ENCODE results near the gene AATF. TPM values are rescaled to one million over a fixed set of nuclear protein-coding genes. Genes with fewer than 3 reads are reported as not detected.

AATF gene
- total RNA-seq, 1 experiment from 2014 or later, result 79.9 TPM

GRCh38 chr17:36941265-36942010, 7.3 kb upstream of the AATF start:
- no peak for DNase-seq (ENCODE audit: low spot score)

GRCh38 chr17:36942019-36942599, 6.6 kb upstream of the AATF start:
- DNase-seq (ENCODE audit: low spot score), result no peak

- DNase-seq (ENCODE audit: low spot score), result no peak
These were observed 6.1 kb upstream of the AATF start for GRCh38 chr17:36942631-36943125.

DNA sequence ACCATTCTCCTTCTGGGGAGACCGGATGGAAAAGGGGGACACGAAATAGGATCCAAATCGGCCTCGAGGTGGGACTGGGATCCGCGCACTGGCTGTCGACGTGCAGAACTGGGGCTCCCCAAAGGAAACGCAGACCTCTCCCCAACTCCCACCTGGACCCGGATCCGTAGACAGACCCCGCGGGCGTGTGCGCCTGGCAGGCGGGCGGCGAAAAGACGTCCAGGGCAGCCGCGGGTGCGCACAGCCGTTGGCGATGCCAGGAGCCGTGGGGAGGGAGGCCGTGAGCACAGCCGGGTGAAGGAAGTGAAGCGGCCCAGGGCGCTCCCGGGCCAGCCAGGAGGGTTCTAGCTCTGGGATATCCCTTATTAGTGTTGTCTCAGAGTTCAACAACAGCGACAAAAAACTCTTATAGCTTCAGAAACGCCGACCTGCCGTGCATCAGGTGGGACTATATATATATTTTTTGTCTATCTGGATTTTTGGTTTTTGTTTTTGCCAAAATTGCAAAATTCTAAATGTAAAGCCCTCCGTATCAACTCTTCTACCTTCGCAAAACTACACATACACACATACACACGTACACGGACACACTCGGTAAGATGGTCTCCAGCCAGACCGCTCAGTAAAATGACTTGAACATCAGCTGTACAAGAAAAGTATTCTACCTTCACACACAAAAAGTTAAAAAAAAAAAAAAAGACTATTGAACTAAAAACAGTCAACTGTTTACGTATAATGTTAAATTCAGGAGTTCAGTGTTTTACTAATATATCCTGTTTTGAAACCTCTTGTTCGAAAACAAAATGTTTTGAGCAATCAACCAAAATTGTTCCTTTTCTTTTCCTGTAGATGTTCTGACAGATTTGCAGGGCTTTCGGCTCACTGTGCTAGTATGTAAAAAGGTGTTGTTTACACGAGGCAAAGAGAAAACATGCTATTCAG, 5.2 kb upstream of the AATF start:
- DNase-seq (ENCODE audit: low spot score), result no peak

DNA sequence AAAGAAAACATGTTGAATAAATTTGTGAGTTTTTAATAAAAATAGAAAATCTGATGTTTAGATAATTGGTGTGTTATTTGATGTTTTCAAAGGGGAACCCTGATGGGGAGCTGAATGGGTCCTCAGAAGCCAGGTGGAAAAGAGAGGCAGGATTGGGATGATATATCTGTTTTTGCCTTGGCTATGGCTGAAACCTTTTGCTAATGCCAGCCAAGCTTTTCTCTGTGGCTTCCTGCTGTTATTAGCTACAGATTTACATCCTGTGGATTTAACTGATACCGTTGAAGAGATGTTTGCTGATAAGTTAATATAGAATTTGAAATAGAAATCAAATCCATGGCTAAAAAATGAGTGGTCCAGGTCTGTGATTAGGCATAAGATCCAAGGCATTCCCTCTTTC, 4.2 kb upstream of the AATF start:
- DNase-seq (ENCODE audit: low spot score), result no peak

GRCh38 chr17:36945140-36945539, 3.6 kb upstream of the AATF start:
- no peak for DNase-seq (ENCODE audit: low spot score)

DNA sequence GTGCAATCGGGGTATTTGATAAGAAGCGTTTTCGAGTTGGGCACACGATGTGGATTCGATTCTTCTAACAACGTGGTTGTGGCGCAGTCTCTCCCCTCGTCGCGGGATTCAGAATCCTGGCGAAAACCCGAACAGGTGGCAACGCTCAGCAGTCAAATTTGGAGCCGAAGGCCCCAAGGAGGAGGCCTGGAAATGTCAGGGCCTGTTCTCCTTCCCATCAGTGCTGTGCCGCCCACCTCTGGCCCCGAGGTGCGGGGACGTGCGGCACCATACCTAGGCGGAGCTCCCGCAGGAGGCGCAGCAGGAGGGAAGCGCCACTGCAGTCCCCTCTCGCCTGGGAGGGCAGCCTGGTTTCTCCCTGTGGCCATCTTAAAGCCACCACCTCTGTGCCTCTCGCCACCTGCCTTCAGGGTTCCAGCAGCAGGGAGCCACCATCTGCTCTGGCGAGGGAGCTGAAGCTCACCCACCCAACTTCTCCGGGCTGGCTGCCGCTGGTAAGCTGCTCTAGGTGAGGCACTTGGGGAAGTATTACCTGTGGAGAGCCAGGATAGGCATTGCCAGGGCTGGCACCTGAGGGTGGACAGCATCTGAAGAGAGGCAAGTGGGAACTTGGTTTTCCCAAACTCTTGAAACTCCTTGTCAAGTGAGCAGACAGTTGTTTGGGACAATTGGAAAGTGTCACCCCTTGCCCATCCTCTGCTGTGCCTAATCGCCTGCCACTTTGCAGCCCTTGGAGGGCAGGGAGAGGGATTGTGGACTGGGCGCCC, 2.6 kb upstream of the AATF start:
- DNase-seq (ENCODE audit: low spot score), result no peak

GRCh38 chr17:36946726-36947091, 2.0 kb upstream of the AATF start:
- DNase-seq (ENCODE audit: low spot score), result no peak

GRCh38 chr17:36947922-36948716, 635 bp upstream of the AATF start:
- peak; percentile 21 for DNase-seq (ENCODE audit: low spot score)

DNA sequence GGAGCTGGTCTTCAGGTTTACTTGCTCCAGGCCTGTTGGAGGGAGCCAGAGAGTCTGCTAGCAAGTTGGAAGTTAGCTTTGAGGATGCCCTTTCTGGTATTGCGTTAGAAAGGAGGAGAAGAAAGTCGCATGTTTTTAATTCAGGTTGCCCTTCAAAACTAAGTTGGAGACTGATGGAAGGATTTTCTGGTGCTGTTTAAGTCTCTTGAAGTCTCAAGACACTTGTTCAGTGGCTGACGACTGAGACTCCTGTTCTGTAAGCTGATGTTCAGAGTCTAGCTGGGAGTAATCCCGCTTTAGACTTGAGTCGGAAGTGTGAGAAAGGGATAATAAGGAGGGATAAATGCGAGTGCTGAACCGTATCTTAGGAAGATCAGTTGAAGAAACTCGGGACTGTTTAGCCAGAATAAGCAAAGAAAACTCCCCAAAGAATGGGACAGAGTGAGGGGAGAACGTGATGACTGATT, 740 bp downstream of the AATF start:
- peak; percentile 45 for DNase-seq (ENCODE audit: low spot score)

- DNase-seq (ENCODE audit: low spot score), result no peak
These were observed 1.3 kb downstream of the AATF start for GRCh38 chr17:36950027-36950426.

GRCh38 chr17:36951084-36951789, 2.5 kb downstream of the AATF start:
- no peak for DNase-seq (ENCODE audit: low spot score)

DNA sequence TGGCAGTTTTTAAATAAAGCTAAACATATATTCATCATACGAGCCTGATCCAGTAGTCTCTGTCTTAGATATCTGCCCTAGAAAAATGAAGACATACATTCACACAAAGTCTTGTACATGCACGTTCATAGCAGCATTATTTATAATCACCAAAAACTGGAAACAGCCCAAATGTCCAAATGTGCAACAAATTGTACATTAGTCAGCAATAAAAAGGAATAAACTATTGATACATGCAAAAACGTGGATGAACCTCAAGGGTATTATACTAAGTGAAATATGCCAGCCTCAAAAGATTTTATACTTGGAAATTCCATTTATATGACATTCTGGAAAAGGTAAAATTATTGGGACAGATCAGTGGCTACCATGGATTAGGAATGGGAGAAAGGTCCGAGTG, 22.8 kb downstream of the AATF start:
- DNase-seq (ENCODE audit: low spot score), result no peak

DNA sequence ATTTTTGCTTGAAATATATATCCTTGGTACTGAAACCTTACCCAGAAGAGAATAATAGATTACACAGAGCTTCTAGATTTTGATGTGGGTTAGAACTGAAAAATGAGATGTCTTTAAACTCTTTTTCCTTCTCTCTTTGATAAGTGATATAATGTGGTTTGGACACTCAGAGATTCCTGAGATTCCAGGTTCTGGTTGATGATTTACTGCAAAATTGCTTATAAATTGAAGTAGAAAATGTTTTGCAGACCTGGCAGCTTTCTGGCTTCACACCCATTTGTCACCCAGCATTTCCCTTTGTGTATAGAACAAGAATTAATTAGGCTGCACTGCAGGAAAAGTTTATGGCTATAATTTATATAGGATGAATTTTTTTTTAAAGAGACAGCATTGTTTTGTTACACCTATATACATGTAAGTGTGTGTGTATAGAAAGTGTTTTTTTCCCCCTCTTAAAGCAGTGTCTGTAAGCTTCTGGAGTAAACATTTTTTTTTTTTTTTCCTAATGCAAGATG, 23.5 kb downstream of the AATF start:
- DNase-seq (ENCODE audit: low spot score), result peak; percentile 28

DNA sequence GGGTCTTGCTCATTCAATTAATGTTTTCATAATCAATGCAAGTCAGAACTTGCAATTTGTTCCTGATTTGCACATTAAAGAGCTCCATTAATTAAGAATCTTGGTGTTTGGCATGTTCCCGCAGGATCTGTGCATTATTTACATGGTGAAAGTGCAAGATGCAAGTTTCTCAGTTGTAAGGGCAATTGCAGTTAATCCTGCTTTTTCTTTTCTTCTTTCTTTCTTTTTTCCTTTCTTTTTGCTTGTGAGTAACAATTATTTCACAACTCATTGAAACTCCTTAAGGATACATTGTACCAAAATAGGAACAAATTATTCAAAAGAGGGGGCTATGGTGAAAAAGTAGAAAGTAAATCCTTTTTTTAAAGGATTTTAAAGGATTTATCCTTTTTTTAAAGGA, 24.2 kb downstream of the AATF start:
- no peak for DNase-seq (ENCODE audit: low spot score)

DNA sequence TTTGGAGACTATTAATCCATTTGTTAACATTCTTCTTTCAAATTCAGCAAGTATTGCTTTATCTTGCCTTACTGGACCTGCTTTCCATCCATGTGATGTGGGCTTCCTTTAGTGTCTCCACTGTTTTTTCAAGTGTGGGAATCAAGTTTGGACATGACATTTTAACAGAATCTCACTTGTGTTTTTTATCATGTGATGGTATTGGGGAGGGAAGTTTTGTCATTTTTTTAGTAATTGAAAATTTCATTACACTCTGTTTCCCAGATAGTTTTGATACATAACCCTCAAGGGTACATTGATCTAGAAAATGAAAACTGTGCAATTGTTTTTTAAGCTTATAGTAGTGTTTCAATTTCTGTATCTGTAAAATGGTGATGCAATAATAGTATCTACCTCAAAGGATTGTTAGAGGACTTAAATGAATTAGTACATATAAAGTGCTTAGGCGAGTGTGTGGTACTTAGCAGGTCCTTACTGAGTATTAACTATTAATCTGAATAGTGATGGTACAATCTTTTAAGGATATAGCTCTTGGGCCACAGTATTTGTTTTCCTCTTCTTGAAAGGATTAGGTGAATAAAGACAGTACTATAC, 27.3 kb downstream of the AATF start:
- no peak for DNase-seq (ENCODE audit: low spot score)

GRCh38 chr17:36977066-36977465, 28.3 kb downstream of the AATF start:
- no peak for DNase-seq (ENCODE audit: low spot score)

- DNase-seq (ENCODE audit: low spot score), result no peak
These were observed 28.8 kb downstream of the AATF start for GRCh38 chr17:36977568-36977967.

DNA sequence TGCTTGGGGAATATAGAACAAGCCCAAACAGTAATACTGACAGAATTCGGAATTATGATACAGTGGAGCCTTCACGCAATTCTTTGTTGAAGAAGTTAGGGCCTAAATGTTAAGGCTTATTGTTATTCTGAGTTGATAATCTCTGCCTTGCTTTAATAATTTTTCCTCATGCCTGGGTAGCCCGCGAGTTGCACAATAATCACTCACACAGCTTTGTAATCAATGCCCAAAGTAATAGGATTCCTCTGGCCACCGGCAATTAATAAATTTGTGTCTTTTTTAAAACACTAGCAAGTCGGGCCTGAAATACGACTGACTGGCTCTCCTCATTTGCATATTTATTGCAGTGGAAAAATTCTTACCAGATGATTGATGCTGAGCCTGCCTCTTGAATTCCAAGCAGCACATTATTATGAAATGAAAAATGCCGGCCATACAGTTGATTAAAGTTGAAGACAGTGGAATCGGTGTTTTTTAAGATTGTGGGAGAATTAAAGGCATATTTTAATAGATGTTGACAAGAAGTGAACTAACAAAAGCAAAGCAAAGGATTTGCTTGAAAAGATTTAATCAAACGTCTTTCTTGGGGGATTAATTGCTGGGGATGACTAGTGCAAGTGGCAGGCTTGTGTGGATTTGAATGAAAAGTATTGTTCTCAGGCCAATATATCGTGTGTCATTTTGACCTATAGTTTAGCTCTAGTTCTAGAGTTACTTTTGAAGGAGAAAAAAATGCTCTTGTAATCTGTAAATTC, 30.2 kb downstream of the AATF start:
- DNase-seq (ENCODE audit: low spot score), result peak; percentile 4
